Activated CD8-positive, alpha-beta T cell treated with anti-CD3 and anti-CD28 coated beads for 36 hours (primary cell): ENCODE data around the gene FBXW7. TPM values are rescaled to one million over a fixed set of nuclear protein-coding genes. Genes with fewer than 3 reads are reported as not detected.

ENCODE experiments used
- ATAC-seq: fragments of 200-7000 bp; cut with Tn5 transposase; one replicate; pipeline ENCODE4 v1.10.0; 2021; ENCODE audit warnings: mild to moderate bottlenecking, moderate library complexity
- CTCF ChIA-PET: fragments of 350-600 bp; sonication (Branson Sonifier 250); formaldehyde crosslinking; loops from one replicate; lab custom pipeline; 2021; ENCODE audit warnings: antibody characterized with exemption; lab: Charles Lee
- POLR2A ChIA-PET: fragments of 350-600 bp; sonication (Branson Sonifier 250); formaldehyde crosslinking; loops from one replicate; lab custom pipeline; 2021; ENCODE audit warnings: antibody characterized with exemption; lab: Charles Lee
- DNase-seq: peaks from one replicate; pipeline ENCODE4 v3.0.0-alpha.2; 2020
- H3K27ac Mint-ChIP-seq: one replicate; pipeline ENCODE4 v1.8.0; 2021; ENCODE audit warnings: mild to moderate bottlenecking, mixed read lengths
- H3K27me3 Mint-ChIP-seq: one replicate; pipeline ENCODE4 v1.8.0; 2021; ENCODE audit warnings: mixed read lengths
- H3K36me3 Mint-ChIP-seq: one replicate; pipeline ENCODE4 v1.8.0; 2021; ENCODE audit warnings: low read depth, mixed read lengths
- H3K4me1 Mint-ChIP-seq: one replicate; pipeline ENCODE4 v1.8.0; 2021; ENCODE audit warnings: low read depth, mixed read lengths
- H3K4me3 Mint-ChIP-seq: one replicate; pipeline ENCODE4 v1.8.0; 2021; ENCODE audit warnings: mild to moderate bottlenecking, moderate library complexity, mixed read lengths
- H3K9me3 Mint-ChIP-seq: one replicate; pipeline ENCODE4 v1.8.0; 2021; ENCODE audit warnings: mixed read lengths
- intact Hi-C: fragments of 100-400 bp; cut with micrococcal nuclease; formaldehyde crosslinking; loops from one replicate; pipeline ENCODE4 v1.10.0; 2022
- total RNA-seq, 2 experiments: library from RNA; stranded (reverse); gene quantifications; one replicate each; pipeline ENCODE4 v1.2.3, GENCODE V29; 2021
- TF ChIP-seq, protein P1 (sequence below): fragments of 200-600 bp; IDR thresholded peaks from one replicate; pipeline ENCODE4 v1.8.0; 2022; ENCODE audit warnings: antibody characterized with exemption, mild to moderate bottlenecking

FBXW7 gene
- total RNA-seq, 2 experiments from 2014 or later, result 32.6 to 35.1 TPM

DNA sequence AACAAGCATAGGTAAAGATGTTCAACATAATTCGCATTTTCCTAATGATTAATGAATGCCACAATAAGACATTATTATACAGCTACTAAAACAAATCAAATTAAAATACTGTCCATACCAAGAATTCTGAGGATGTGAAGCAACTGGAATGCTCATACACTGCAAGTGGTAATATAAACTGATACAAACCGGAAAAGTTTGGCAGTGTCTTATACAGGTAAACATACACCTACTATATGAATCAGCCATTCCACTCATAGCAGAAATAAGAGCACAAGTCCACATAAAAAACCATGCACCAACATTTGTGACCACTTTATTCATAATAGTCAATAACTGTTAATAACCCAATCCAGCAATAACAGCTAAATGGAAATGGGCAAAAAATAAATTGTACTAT lies 79.3 kb downstream of the FBXW7 start:
- Mint-ChIP-seq H3K9me3 (no peaks in the 10 kb centered on the region), H3K27ac (no peak overlapping the region), H3K36me3 (no peaks in the 10 kb centered on the region), H3K4me1 (peaks cover 44% of the 10 kb centered on the region), H3K4me3 (no peak overlapping the region), H3K27me3 (no peaks in the 10 kb centered on the region)
- CTCF ChIA-PET, result interaction anchor here (1.0 to 2.5 kb wide), 5 partner anchors 35 to 184 kb away, joined by 3 to 9 read pairs (median 4); no protein-coding TSS in a partner anchor
- POLR2A ChIA-PET, result interaction anchor here (0.9 kb wide), 1 partner anchor 30 kb away, joined by 3 read pairs; no protein-coding TSS in a partner anchor
- DNase-seq (no peak), ATAC-seq (no peak)
- TF ChIP-seq, protein P1, sequence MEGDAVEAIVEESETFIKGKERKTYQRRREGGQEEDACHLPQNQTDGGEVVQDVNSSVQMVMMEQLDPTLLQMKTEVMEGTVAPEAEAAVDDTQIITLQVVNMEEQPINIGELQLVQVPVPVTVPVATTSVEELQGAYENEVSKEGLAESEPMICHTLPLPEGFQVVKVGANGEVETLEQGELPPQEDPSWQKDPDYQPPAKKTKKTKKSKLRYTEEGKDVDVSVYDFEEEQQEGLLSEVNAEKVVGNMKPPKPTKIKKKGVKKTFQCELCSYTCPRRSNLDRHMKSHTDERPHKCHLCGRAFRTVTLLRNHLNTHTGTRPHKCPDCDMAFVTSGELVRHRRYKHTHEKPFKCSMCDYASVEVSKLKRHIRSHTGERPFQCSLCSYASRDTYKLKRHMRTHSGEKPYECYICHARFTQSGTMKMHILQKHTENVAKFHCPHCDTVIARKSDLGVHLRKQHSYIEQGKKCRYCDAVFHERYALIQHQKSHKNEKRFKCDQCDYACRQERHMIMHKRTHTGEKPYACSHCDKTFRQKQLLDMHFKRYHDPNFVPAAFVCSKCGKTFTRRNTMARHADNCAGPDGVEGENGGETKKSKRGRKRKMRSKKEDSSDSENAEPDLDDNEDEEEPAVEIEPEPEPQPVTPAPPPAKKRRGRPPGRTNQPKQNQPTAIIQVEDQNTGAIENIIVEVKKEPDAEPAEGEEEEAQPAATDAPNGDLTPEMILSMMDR, result no peak
- intact Hi-C loops, result no loop called here

DNA sequence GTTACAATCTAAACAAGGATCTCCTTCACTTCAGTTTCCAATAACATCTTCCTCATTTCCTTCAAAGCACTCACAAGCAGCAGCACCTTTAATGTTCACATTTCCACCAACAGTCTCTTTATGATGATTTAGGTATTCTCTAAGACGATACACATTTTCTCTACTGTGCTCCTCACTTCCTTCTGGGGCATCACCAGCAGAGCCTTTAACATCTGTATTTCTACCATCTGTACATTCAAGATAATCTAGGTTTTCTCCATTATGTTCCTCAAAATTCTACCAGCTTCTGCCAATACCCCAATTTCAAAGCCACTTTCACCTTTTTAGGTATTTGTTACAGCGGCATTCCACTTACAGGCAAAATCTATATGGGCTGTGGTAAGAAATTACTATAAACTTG lies 80.6 kb downstream of the FBXW7 start:
- H3K27ac Mint-ChIP-seq, result no peak overlapping the region
- ATAC-seq (no peak), DNase-seq (no peak)
- POLR2A ChIA-PET, result interaction anchor here (1.3 kb wide), 1 partner anchor 81 kb away, joined by 5 read pairs; the partner anchor contains the start of gene FBXW7
- H3K27me3 Mint-ChIP-seq, result no peaks in the 10 kb centered on the region
- H3K4me3 Mint-ChIP-seq, result no peak overlapping the region
- TF ChIP-seq, protein P1, result no peak
- H3K4me1 Mint-ChIP-seq, result peaks cover 41% of the 10 kb centered on the region
- intact Hi-C loops, result no loop called here
- no peaks in the 10 kb centered on the region for H3K9me3 Mint-ChIP-seq
- no peaks in the 10 kb centered on the region for H3K36me3 Mint-ChIP-seq
- CTCF ChIA-PET, result interaction anchor here (0.8 to 2.5 kb wide), 8 partner anchors 13 to 280 kb away, joined by 3 to 9 read pairs (median 4); no protein-coding TSS in a partner anchor

DNA sequence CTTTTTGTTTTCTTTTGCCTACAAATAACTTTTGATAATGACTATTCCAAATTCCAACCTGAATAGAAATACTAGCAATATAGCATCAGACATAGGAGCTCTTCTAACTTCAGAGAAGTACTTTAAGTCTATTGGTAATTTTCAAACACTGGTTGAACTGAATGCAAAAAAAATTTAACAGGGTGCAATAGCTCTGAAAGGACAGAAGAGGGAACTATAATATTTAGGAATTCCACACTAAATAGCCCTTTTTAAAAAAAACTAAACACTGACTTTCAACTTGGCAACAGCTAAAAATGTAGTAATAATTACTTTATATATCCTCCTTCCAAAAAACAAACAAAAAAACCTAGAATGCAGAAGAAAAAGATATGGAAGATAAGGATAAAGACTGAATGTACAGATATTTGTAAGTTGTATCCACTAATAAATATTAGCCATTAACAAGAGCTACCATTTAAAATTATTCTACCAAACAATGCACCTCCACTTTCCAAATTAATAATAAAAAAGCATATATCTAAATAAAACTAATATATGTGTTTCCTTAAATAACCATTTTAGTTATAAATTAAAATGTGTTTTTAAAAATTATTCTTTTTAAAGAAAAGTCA lies 81.4 kb downstream of the FBXW7 start:
- TF ChIP-seq, protein P1, result peak; percentile 74
- Mint-ChIP-seq H3K4me1 (peaks cover 37% of the 10 kb centered on the region), H3K27ac (no peak overlapping the region), H3K27me3 (no peaks in the 10 kb centered on the region), H3K9me3 (no peaks in the 10 kb centered on the region), H3K4me3 (no peak overlapping the region), H3K36me3 (no peaks in the 10 kb centered on the region)
- CTCF ChIA-PET, result interaction anchor here (0.5 to 1.7 kb wide), 16 partner anchors 9 to 280 kb away, joined by 3 to 8 read pairs (median 3); no protein-coding TSS in a partner anchor
- ATAC-seq (no peak), DNase-seq (no peak)
- POLR2A ChIA-PET, result interaction anchor here (1.3 kb wide), 1 partner anchor 82 kb away, joined by 5 read pairs; the partner anchor contains the start of gene FBXW7
- intact Hi-C loops, result no loop called here

DNA sequence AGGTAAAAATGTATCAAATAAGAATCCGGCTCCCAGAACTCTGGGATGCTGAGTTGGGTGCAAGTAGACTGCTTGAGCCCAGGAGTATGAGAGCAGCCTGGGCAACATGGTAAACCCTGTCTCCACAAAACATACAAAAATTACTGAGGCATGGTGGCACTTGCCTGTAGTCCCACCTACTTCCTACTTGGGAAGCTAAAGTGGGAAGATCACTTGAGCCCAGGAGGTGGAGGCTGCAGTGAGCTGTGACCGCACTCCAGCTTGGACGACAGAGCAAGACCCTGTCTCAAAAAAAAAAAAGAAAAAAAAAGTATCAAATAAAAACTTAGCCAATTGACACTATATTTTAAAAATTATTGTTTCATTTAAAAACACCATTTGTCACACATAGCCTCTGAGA lies 84.4 kb downstream of the FBXW7 start:
- Mint-ChIP-seq H3K36me3 (peaks cover under 1% of the 10 kb centered on the region), H3K4me3 (no peak overlapping the region), H3K27ac (no peak overlapping the region), H3K27me3 (no peaks in the 10 kb centered on the region), H3K9me3 (no peaks in the 10 kb centered on the region), H3K4me1 (peaks cover 35% of the 10 kb centered on the region)
- intact Hi-C loops, result no loop called here
- TF ChIP-seq, protein P1, result no peak
- no peak for ATAC-seq
- no peak for DNase-seq
- CTCF ChIA-PET, result interaction anchor here (1.1 to 3.9 kb wide), 7 partner anchors 15 to 285 kb away, joined by 3 to 17 read pairs (median 3); partner anchors contain the start of gene TMEM154
- POLR2A ChIA-PET, result no interaction called here

DNA sequence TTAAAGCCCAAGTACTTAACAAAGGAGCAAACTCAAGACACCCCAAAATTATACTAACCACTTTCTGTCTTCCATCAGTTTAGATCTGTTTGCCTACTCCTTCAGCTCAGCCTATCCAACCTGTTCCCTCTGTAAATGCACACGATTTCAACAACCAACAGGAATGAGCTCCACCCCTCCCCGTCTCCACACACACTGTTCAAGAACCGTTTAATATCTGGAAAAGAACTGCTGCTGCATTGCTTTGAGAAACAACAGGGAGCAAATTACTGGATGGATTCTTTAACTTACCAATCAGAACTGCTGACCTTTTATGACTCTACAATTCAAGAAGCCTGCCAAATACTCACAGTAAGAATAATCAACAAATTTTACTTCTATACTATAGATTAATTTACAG lies 87.0 kb downstream of the FBXW7 start:
- H3K4me1 Mint-ChIP-seq, result peaks cover 21% of the 10 kb centered on the region
- H3K27ac Mint-ChIP-seq, result no peak overlapping the region
- H3K36me3 Mint-ChIP-seq, result peaks cover 6% of the 10 kb centered on the region
- H3K9me3 Mint-ChIP-seq, result no peaks in the 10 kb centered on the region
- DNase-seq (no peak), ATAC-seq (no peak)
- POLR2A ChIA-PET, result no interaction called here
- CTCF ChIA-PET, result interaction anchor here (1.0 to 3.9 kb wide), 3 partner anchors 13 to 191 kb away, joined by 5 to 17 read pairs (median 6); no protein-coding TSS in a partner anchor
- no peaks in the 10 kb centered on the region for H3K27me3 Mint-ChIP-seq
- intact Hi-C loops, result no loop called here
- no peak overlapping the region for H3K4me3 Mint-ChIP-seq
- TF ChIP-seq, protein P1, result no peak
